ENCODE measurements around the gene ABCF2. TPM values are rescaled to one million over a fixed set of nuclear protein-coding genes. Genes with fewer than 3 reads are reported as not detected.

Gene ABCF2
- total and polyA plus RNA-seq, 10 of the 15 experiments (the other 5 are each of a cell fraction or from before 2014, with no cell fraction given) = 29.3 to 76.3 (median 57.1) TPM

DNA sequence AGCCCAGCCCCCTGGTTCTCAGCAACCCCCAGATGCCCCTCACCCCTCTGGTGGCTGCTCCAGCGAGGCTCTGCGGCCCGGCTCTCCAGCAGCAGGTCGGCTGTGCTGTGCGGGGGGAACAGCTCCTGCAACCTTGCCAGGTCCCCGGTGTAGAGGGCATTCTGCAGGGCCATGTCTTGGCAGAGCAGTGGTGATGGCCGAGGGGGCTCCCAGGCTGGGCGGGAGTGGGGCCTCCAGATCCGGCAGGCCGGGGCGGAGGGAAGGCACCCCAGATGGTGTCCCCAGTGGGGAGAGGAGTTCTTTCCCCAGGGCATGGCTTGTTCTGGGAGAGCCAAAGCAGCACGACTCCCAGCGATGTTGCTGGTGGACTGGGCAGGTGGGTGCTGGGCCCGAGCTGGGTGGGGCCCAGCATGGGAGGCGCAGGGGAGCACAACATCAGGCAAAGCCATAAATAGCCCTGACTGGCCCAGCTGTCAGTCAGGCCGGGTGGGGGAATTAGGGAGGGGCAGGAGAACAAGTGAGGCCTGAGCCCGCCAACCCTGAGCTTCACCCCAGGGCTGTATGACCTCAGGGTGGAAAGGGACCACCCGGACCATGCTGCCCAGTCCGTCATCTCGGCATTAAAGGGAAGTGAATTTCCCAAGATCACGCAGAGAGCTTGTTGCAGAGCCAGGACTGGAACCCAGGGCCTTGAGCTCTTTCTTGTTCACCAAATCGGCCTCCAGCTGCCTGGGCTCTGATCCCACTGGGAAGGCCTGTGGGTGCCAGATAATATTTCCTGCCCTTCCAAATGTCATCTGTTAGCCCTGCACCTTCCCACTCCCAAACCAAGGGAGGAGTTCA lies 39.4 kb downstream of the ABCF2 start:
- Histone ChIP-seq H2AFZ (ENCODE audit: control insufficient read depth, low read depth, low read length) (no peak overlapping the region), H3K4me3 (no peak overlapping the region), H3K36me3 (ENCODE audit: control insufficient read depth in 2 of 2, insufficient read depth in 2 of 2, low read length in 1 of 2) (no peaks in the 10 kb centered on the region), H3K79me2 (ENCODE audit: control insufficient read depth, insufficient read depth, low read length) (no peaks in the 10 kb centered on the region), H3K9me3 (replicated peaks; ENCODE audit: control insufficient read depth, insufficient read depth, low read length) (no peaks in the 10 kb centered on the region), H4K20me1 (ENCODE audit: control insufficient read depth, insufficient read depth) (no peaks in the 10 kb centered on the region; the same call in 1 of the 2 replicates), H3K9ac (ENCODE audit: control insufficient read depth, insufficient read depth, low read length) (no peak overlapping the region), H3K27ac (ENCODE audit: control insufficient read depth, insufficient read depth) (no peak overlapping the region), H3K27me3 (replicated peaks in 1 of 2; ENCODE audit: control insufficient read depth in 2 of 2, insufficient read depth in 2 of 2, low read length in 1 of 2) (peaks cover 0 to 6% of the 10 kb centered on the region in 2 experiments; a peak in 1 of 4 replicates), H3K4me1 (ENCODE audit: control insufficient read depth, insufficient read depth, low read length) (peaks cover 7% of the 10 kb centered on the region), H3K4me2 (ENCODE audit: control insufficient read depth, insufficient read depth) (peak overlapping the region; percentile 22; the same call in 1 of the 2 replicates)
- no peak for FAIRE-seq
- no peak for ATAC-seq
- BruUV-seq (replicated peaks) = no TSS peak
- RAD21 ChIA-PET (ENCODE audit: unreplicated experiment) = no interaction called here
- in situ Hi-C loops (cut with MboI) = no loop called here
- WGBS (ENCODE audit: insufficient coverage, insufficient replicate concordance, low lambda C conversion rate, missing lambda C conversion rate) = 41% methylated on average over 22 of the region's 22 CpGs
- intact Hi-C loops (cut with micrococcal nuclease; ENCODE audit: unreplicated experiment) = no loop called here
- CTCF ChIA-PET = interaction anchor here (1.6 kb wide), 1 partner anchor 56 kb away, joined by 4 read pairs; no protein-coding TSS in a partner anchor
- no peak for DNase-seq (ENCODE audit: low read depth, low spot score)
- TF ChIP-seq TCF7 (IDR thresholded peaks at IDR 0.05; ENCODE audit: borderline replicate concordance) (no peak), HCFC1 (IDR thresholded peaks at IDR 0.05; ENCODE audit: low read length) (no peak), RBBP5 (conservative IDR thresholded peaks at IDR 0.05) (no peak), PAX5 (IDR thresholded peaks at IDR 0.05; ENCODE audit: borderline replicate concordance, low read depth, low read length) (no peak), NBN (IDR thresholded peaks at IDR 0.05) (no peak), SIN3A (IDR thresholded peaks at IDR 0.05; ENCODE audit: low read depth, low read length) (no peak), ZNF207 (IDR thresholded peaks at IDR 0.05; ENCODE audit: borderline replicate concordance) (no peak), ZNF384 (IDR thresholded peaks at IDR 0.05; ENCODE audit: borderline replicate concordance, low read depth, low read length) (no peak), SMAD1 (IDR thresholded peaks at IDR 0.05; ENCODE audit: low read depth, partially characterized antibody) (no peak), ZBED1 (IDR thresholded peaks at IDR 0.05; ENCODE audit: borderline replicate concordance) (no peak), SP1 (IDR thresholded peaks at IDR 0.05; ENCODE audit: low read depth, low read length) (no peak), MYC (IDR thresholded peaks at IDR 0.05; ENCODE audit: insufficient read depth, insufficient read length, insufficient replicate concordance, low read length, severe bottlenecking) (no peak), CHD4 (IDR thresholded peaks at IDR 0.05) (no peak)
- TF ChIP-seq, protein P1, sequence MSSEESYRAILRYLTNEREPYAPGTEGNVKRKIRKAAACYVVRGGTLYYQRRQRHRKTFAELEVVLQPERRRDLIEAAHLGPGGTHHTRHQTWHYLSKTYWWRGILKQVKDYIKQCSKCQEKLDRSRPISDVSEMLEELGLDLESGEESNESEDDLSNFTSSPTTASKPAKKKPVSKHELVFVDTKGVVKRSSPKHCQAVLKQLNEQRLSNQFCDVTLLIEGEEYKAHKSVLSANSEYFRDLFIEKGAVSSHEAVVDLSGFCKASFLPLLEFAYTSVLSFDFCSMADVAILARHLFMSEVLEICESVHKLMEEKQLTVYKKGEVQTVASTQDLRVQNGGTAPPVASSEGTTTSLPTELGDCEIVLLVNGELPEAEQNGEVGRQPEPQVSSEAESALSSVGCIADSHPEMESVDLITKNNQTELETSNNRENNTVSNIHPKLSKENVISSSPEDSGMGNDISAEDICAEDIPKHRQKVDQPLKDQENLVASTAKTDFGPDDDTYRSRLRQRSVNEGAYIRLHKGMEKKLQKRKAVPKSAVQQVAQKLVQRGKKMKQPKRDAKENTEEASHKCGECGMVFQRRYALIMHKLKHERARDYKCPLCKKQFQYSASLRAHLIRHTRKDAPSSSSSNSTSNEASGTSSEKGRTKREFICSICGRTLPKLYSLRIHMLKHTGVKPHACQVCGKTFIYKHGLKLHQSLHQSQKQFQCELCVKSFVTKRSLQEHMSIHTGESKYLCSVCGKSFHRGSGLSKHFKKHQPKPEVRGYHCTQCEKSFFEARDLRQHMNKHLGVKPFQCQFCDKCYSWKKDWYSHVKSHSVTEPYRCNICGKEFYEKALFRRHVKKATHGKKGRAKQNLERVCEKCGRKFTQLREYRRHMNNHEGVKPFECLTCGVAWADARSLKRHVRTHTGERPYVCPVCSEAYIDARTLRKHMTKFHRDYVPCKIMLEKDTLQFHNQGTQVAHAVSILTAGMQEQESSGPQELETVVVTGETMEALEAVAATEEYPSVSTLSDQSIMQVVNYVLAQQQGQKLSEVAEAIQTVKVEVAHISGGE (CRISPR knock-in tag; IDR thresholded peaks at IDR 0.05) = no peak
- SMC1A ChIA-PET (ENCODE audit: uncharacterized antibody, unreplicated experiment) = no interaction called here
- POLR2A ChIA-PET = interaction anchor here (0.5 kb wide), 1 partner anchor 98 kb away, joined by 9 read pairs; no protein-coding TSS in a partner anchor
